PFSK-1 (cell line): Measurements from ENCODE around the gene MAPRE2.

Source experiments
- POLR2AphosphoS5 ChIP-seq: IDR thresholded peaks from 2 replicates; pipeline ENCODE4 v1.6.1; 2012; ENCODE audit warnings: low read depth, mild to moderate bottlenecking, control low read depth, low read length, moderate library complexity
- SIN3A ChIP-seq: IDR thresholded peaks from 2 replicates; pipeline ENCODE4 v1.6.1; 2012; ENCODE audit warnings: mild to moderate bottlenecking, low read length, moderate library complexity, borderline replicate concordance; ENCODE audit not compliant: insufficient read depth

DNA sequence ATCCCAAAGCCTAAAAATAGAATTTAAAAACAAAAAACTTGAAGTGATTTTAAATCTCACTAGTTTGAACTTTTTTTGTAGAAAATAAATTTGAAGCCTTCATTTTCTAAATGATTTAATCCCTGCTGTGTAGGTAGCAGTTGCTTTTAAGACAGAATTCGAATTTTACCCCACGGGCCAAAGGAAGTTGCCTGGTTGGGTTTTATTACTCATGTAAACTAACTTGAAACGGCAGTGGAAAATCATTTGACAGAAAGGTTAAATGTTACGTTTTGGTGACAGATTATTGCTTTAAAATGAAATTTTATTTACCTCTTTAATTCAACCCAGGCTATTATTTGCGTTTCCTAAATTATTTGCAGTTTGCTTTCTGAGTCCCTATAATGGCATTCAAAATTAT is 2.0 kb downstream of the MAPRE2 start:
- no peak for TF ChIP-seq POLR2AphosphoS5
- no peak for TF ChIP-seq SIN3A
